Activated B cell treated with CpG ODN at 0.5 μM for 24 hours (primary cell): Measurements from ENCODE around the gene RETREG3. TPM values are rescaled to one million over a fixed set of nuclear protein-coding genes. Genes with fewer than 3 reads are reported as not detected.

Experiments used
- ATAC-seq: fragments of 200-7000 bp; cut with Tn5 transposase; one replicate; pipeline ENCODE4 v1.10.0; 2021; ENCODE audit warnings: low read depth, mild to moderate bottlenecking, moderate library complexity
- CTCF ChIA-PET: fragments of 350-600 bp; sonication (Branson Sonifier 250); formaldehyde crosslinking; loops from one replicate; lab custom pipeline; 2021; ENCODE audit warnings: antibody characterized with exemption; lab: Charles Lee
- POLR2A ChIA-PET: fragments of 350-600 bp; sonication (Branson Sonifier 250); formaldehyde crosslinking; loops from one replicate; lab custom pipeline; 2021; ENCODE audit warnings: antibody characterized with exemption; lab: Charles Lee
- DNase-seq: peaks from one replicate; pipeline ENCODE4 v3.0.0; 2022
- H3K27ac Mint-ChIP-seq: one replicate; pipeline ENCODE4 v1.8.0; 2020; ENCODE audit warnings: mixed read lengths
- H3K27me3 Mint-ChIP-seq: one replicate; pipeline ENCODE4 v1.8.0; 2021; ENCODE audit warnings: mixed read lengths
- H3K36me3 Mint-ChIP-seq: one replicate; pipeline ENCODE4 v1.8.0; 2021; ENCODE audit warnings: low read depth, mixed read lengths
- H3K4me1 Mint-ChIP-seq: one replicate; pipeline ENCODE4 v1.8.0; 2021; ENCODE audit warnings: mixed read lengths
- H3K4me3 Mint-ChIP-seq: one replicate; pipeline ENCODE4 v1.8.0; 2020; ENCODE audit warnings: mild to moderate bottlenecking, mixed read lengths
- H3K9me3 Mint-ChIP-seq: one replicate; pipeline ENCODE4 v1.8.0; 2020; ENCODE audit warnings: mixed read lengths
- CTCF ChIP-seq: fragments of 200-600 bp; IDR thresholded peaks from one replicate; pipeline ENCODE4 v1.8.0; 2022; ENCODE audit warnings: antibody characterized with exemption, mild to moderate bottlenecking
- intact Hi-C: fragments of 100-400 bp; cut with micrococcal nuclease; formaldehyde crosslinking; loops from one replicate; pipeline ENCODE4 v1.15.1; 2024
- total RNA-seq: library from RNA; stranded (reverse); gene quantifications from 2 replicates; pipeline ENCODE4 v1.2.3, GENCODE V29; 2022

RETREG3 gene
- total RNA-seq, 1 donor from 2014 or later, result 63.5 TPM

- peaks cover 24% of the 10 kb centered on the region for H3K4me1 Mint-ChIP-seq
- H3K27me3 Mint-ChIP-seq, result no peaks in the 10 kb centered on the region
Observed at GRCh38 chr17:42571435-42572225, 37.5 kb downstream of the RETREG3 start.

GRCh38 chr17:42568341-42569111 lies 40.6 kb downstream of the RETREG3 start:
- CTCF ChIA-PET, result interaction anchor here (1.4 kb wide), 1 partner anchor 9 kb away, joined by 4 read pairs; the partner anchor contains the start of gene PSMC3IP
- Mint-ChIP-seq H3K27ac (no peak overlapping the region), H3K9me3 (no peaks in the 10 kb centered on the region), H3K4me1 (peaks cover 24% of the 10 kb centered on the region), H3K27me3 (no peaks in the 10 kb centered on the region), H3K4me3 (peak overlapping the region; percentile 52), H3K36me3 (peaks cover 75% of the 10 kb centered on the region)
- TF ChIP-seq CTCF, result no peak
- intact Hi-C loops, result no loop called here
- ATAC-seq (no peak), DNase-seq (no peak)
- POLR2A ChIA-PET, result interaction anchor here (1.1 to 4.7 kb wide), 5 partner anchors 9 to 166 kb away, joined by 3 to 62 read pairs (median 17); partner anchors contain the start of genes NAGLU and PSMC3IP

More at GRCh38 chr17:42571435-42572225, 37.5 kb downstream of the RETREG3 start:
- no peak for TF ChIP-seq CTCF
- H3K27ac Mint-ChIP-seq, result no peak overlapping the region
- H3K4me3 Mint-ChIP-seq, result no peak overlapping the region
- ChIA-PET CTCF (interaction anchor here (0.8 kb wide), 1 partner anchor 23 kb away, joined by 3 read pairs; no protein-coding TSS in a partner anchor), POLR2A (interaction anchor here (1.3 kb wide), 1 partner anchor 17 kb away, joined by 3 read pairs; no protein-coding TSS in a partner anchor)
- no peak for DNase-seq
- intact Hi-C loops, result no loop called here
- no peaks in the 10 kb centered on the region for H3K9me3 Mint-ChIP-seq
- ATAC-seq, result no peak
- H3K36me3 Mint-ChIP-seq, result peaks cover 68% of the 10 kb centered on the region

- H3K9me3 Mint-ChIP-seq, result no peaks in the 10 kb centered on the region
- peaks cover 69% of the 10 kb centered on the region for H3K36me3 Mint-ChIP-seq
- ATAC-seq (peak; percentile 83), DNase-seq (peak; percentile 90)
- H3K4me3 Mint-ChIP-seq, result peak within 1 kb of the TSS; percentile 98
- no peaks in the 10 kb centered on the region for H3K27me3 Mint-ChIP-seq
- peak within 1 kb of the TSS; percentile 95 for H3K27ac Mint-ChIP-seq
- CTCF ChIA-PET, result interaction anchor here (1.0 to 1.4 kb wide), 2 partner anchors 11 to 19 kb away, joined by 4 read pairs; partner anchors contain the start of gene PSMC3IP
- H3K4me1 Mint-ChIP-seq, result peaks cover 35% of the 10 kb centered on the region
- intact Hi-C loops, result loop anchor here (1.0 kb wide), 2 partner anchors 10 to 31 kb away; partner anchors contain the start of genes NAGLU and PSMC3IP
- POLR2A ChIA-PET, result interaction anchor here (0.6 to 4.7 kb wide), 18 partner anchors 10 to 801 kb away, joined by 3 to 62 read pairs (median 4); partner anchors contain the start of genes BECN1, NAGLU, PSMC3IP and PSME3
- no peak for TF ChIP-seq CTCF
Observed at GRCh38 chr17:42566883-42567573, 42.1 kb downstream of the RETREG3 start, which contains the start of gene MLX. MLX (plus strand) TSS chr17:42567100; CDS start chr17:42567125, 25 bp downstream.

GRCh38 chr17:42566215-42566882 lies 42.8 kb downstream of the RETREG3 start:
- CTCF ChIA-PET, result no interaction called here
- H3K27ac Mint-ChIP-seq, result peak overlapping the region; percentile 95
- H3K4me1 Mint-ChIP-seq, result peaks cover 42% of the 10 kb centered on the region
- DNase-seq (no peak), ATAC-seq (no peak)
- no peaks in the 10 kb centered on the region for H3K9me3 Mint-ChIP-seq
- H3K27me3 Mint-ChIP-seq, result no peaks in the 10 kb centered on the region
- intact Hi-C loops, result no loop called here
- POLR2A ChIA-PET, result interaction anchor here (0.8 to 4.7 kb wide), 11 partner anchors 11 to 749 kb away, joined by 3 to 62 read pairs (median 7); partner anchors contain the start of genes BECN1, NAGLU, PSMC3IP and STAT3
- no peak for TF ChIP-seq CTCF
- peak overlapping the region; percentile 98 for H3K4me3 Mint-ChIP-seq
- peaks cover 67% of the 10 kb centered on the region for H3K36me3 Mint-ChIP-seq
